Esophagus squamous epithelium (tissue), 5 donors: ENCODE measurements around the gene PHIP. TPM values are rescaled to one million over a fixed set of nuclear protein-coding genes. Genes with fewer than 3 reads are reported as not detected.

Experiments
- DNase-seq: peaks from one replicate; lab custom pipeline; 2025; lab: John Stamatoyannopoulos, UW
- H3K27ac ChIP-seq, 4 donors: fragments of 200-600 bp; sonication (generic); one replicate each; pipeline ENCODE4 v1.5.1; 2016 to 2019; ENCODE audit warnings: mild to moderate bottlenecking in 1 of 4
- H3K27me3 ChIP-seq, 4 donors: fragments of 200-600 bp; sonication (generic); 1 replicate in 3 of 4; 2 replicates in 1 of 4; pipeline versions ENCODE4 v1.5.1 to v1.6.0; 2017 to 2021; ENCODE audit warnings: antibody characterized with exemption in 1 of 4
- H3K36me3 ChIP-seq, 3 donors: fragments of 200-600 bp; sonication (generic); one replicate each; pipeline ENCODE4 v1.5.1; 2016 to 2019
- H3K4me1 ChIP-seq, 3 donors: fragments of 200-600 bp; sonication (generic); one replicate each; pipeline ENCODE4 v1.5.1; 2017 to 2019
- H3K4me3 ChIP-seq, 4 donors: fragments of 200-600 bp; sonication (generic); 1 replicate in 3 of 4; 2 replicates in 1 of 4; pipeline ENCODE4 v1.5.1; 2016 to 2019; ENCODE audit warnings: mild to moderate bottlenecking in 2 of 4, moderate library complexity in 1 of 4
- H3K9me3 ChIP-seq, 3 donors: fragments of 200-600 bp; sonication (generic); one replicate each; pipeline ENCODE4 v1.5.1; 2016 to 2019
- CTCF ChIP-seq, 6 experiments: fragments of 450-650 bp in 4 of 6; fragments of 200-600 bp in 2 of 6; sonication (generic) in 2 of 6; IDR thresholded peaks; one replicate each; pipeline ENCODE4 v1.5.1; 2016 to 2019; ENCODE audit warnings: antibody characterized with exemption in 6 of 6, mild to moderate bottlenecking in 4 of 6, moderate library complexity in 4 of 6
- POLR2A ChIP-seq, 4 donors: fragments of 450-650 bp; IDR thresholded peaks; one replicate each; pipeline ENCODE4 v1.6.1; 2017; ENCODE audit warnings: antibody characterized with exemption in 4 of 4, mild to moderate bottlenecking in 4 of 4, moderate library complexity in 3 of 4
- WGBS, 2 donors: methylation state at CpG; one replicate each; pipeline ENCODE4 v1.1.5; 2018; 5-methylcytosine and 5-hydroxymethylcytosine counted together
- intact Hi-C: fragments of 100-400 bp; cut with DNase I; formaldehyde crosslinking; loops from one replicate; pipeline ENCODE4 v1.15.0; 2022
- total RNA-seq, 4 donors: library from RNA; depleted of rRNA; stranded (reverse); fragments of >200 nt; gene quantifications; one replicate each; pipeline ENCODE4 v1.1.0, GENCODE V29; 2016
- donor health status: DM: yes; HTN: yes; CAD: no.

PHIP gene
- total RNA-seq, 4 donors from 2014 or later = 11.5 to 24.0 (median 17.1) TPM

- intact Hi-C loops = no loop called here
- peak; percentile 39 for DNase-seq
- Histone ChIP-seq H3K4me1 (peaks cover 0 to 49% (median 17%) of the 10 kb centered on the region in 3 donors), H3K27me3 (no peaks in the 10 kb centered on the region), H3K4me3 (peak overlapping the region; percentile 84 to 98 (median 92)), H3K27ac (peak overlapping the region; percentile 97 to 99 (median 99)), H3K36me3 (no peaks in the 10 kb centered on the region), H3K9me3 (no peaks in the 10 kb centered on the region)
- WGBS, 2 donors = no CpG with 5 or more reads among the region's 49 CpGs
- TF ChIP-seq POLR2A (IDR thresholded peaks at IDR 0.05) (no peak), CTCF (IDR thresholded peaks at IDR 0.05) (no peak)
Measured at GRCh38 chr6:79077715-79078074, 359 bp downstream of the PHIP start.

GRCh38 chr6:79076782-79077641 lies 1.0 kb downstream of the PHIP start:
- peak overlapping the region; percentile 84 to 98 (median 92) for H3K4me3 ChIP-seq
- peak; percentile 47 for DNase-seq
- no peaks in the 10 kb centered on the region for H3K27me3 ChIP-seq
- H3K36me3 ChIP-seq = no peaks in the 10 kb centered on the region
- peaks cover 0 to 56% (median 17%) of the 10 kb centered on the region in 3 donors for H3K4me1 ChIP-seq
- TF ChIP-seq POLR2A (IDR thresholded peaks at IDR 0.05) (peak in 2 of 4 donors; percentile 63 to 71), CTCF (IDR thresholded peaks at IDR 0.05) (no peak)
- peak overlapping the region; percentile 97 to 99 (median 99) for H3K27ac ChIP-seq
- intact Hi-C loops = no loop called here
- WGBS, 2 donors = 0 to 1% methylated on average over 35 to 40 of the region's 79 CpGs
- H3K9me3 ChIP-seq = no peaks in the 10 kb centered on the region

GRCh38 chr6:79076160-79076559 lies 1.9 kb downstream of the PHIP start:
- Histone ChIP-seq H3K4me3 (peak overlapping the region; percentile 84 to 98 (median 92)), H3K4me1 (peaks cover 0 to 62% (median 17%) of the 10 kb centered on the region in 3 donors), H3K27me3 (no peaks in the 10 kb centered on the region), H3K27ac (peak overlapping the region; percentile 97 to 99 (median 99)), H3K9me3 (no peaks in the 10 kb centered on the region), H3K36me3 (no peaks in the 10 kb centered on the region)
- 2 to 4% methylated on average over 5 of the region's 5 CpGs for WGBS, 2 donors
- no peak for DNase-seq
- no peak for TF ChIP-seq CTCF (IDR thresholded peaks at IDR 0.05)
- TF ChIP-seq POLR2A (IDR thresholded peaks at IDR 0.05) = no peak
- intact Hi-C loops = no loop called here

- Histone ChIP-seq H3K27me3 (no peaks in the 10 kb centered on the region), H3K36me3 (no peaks in the 10 kb centered on the region), H3K9me3 (no peaks in the 10 kb centered on the region), H3K27ac (no peak overlapping the region), H3K4me1 (peaks cover 0 to 65% (median 17%) of the 10 kb centered on the region in 3 donors), H3K4me3 (no peak overlapping the region)
- intact Hi-C loops = no loop called here
- TF ChIP-seq POLR2A (IDR thresholded peaks at IDR 0.05) (no peak), CTCF (IDR thresholded peaks at IDR 0.05) (no peak)
- no peak for DNase-seq
- WGBS, 2 donors = 71 to 95% methylated on average over 1 of the region's 1 CpG
Measured at GRCh38 chr6:79073888-79074287, 4.2 kb downstream of the PHIP start.

GRCh38 chr6:79072640-79073181 lies 5.3 kb downstream of the PHIP start:
- TF ChIP-seq POLR2A (IDR thresholded peaks at IDR 0.05) = no peak
- TF ChIP-seq CTCF (IDR thresholded peaks at IDR 0.05) = no peak
- Histone ChIP-seq H3K36me3 (no peaks in the 10 kb centered on the region), H3K4me1 (peaks cover 0 to 71% (median 17%) of the 10 kb centered on the region in 3 donors), H3K27me3 (no peaks in the 10 kb centered on the region), H3K4me3 (no peak overlapping the region), H3K27ac (no peak overlapping the region), H3K9me3 (no peaks in the 10 kb centered on the region)
- no peak for DNase-seq
- intact Hi-C loops = no loop called here
- WGBS, 2 donors = 74 to 90% methylated on average over 3 of the region's 3 CpGs
